OCI-LY3 (cell line): Measurements from ENCODE around the gene CYSTM1.

Experiments
- EZH2phosphoT487 ChIP-seq: fragments of 200-600 bp; shearing (Covaris generic); IDR thresholded peaks from 2 replicates; pipeline ENCODE4 v1.6.1; 2018; ENCODE audit warnings: antibody characterized with exemption, mixed run types, low read depth
- TF ChIP-seq, protein P1 (sequence below): fragments of 200-600, 300-600 bp; sonication (generic); IDR thresholded peaks from 2 replicates; pipeline ENCODE4 v1.5.1; 2014; ENCODE audit warnings: antibody characterized with exemption, low read length, low read depth

DNA sequence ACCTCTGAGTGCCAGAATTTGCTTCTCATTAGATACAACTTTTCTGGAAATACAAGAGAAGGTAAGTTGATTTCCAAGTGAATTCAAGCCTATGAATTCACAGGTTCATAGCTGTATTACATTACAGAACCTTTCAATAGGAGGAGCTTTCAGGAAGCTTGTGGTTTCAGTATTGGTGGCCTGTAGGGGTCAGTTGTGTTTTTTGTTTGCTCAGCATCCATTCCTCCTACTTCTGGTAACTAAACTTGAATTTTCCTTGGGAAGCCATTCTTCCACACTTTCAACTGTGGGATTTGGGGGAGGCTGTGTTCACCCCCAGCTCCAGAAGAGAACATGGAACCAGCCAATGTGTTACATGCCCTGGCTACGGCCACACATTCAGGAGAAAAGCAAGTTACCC is 5.6 kb upstream of the CYSTM1 start:
- TF ChIP-seq EZH2phosphoT487: no peak
- TF ChIP-seq, protein P1, sequence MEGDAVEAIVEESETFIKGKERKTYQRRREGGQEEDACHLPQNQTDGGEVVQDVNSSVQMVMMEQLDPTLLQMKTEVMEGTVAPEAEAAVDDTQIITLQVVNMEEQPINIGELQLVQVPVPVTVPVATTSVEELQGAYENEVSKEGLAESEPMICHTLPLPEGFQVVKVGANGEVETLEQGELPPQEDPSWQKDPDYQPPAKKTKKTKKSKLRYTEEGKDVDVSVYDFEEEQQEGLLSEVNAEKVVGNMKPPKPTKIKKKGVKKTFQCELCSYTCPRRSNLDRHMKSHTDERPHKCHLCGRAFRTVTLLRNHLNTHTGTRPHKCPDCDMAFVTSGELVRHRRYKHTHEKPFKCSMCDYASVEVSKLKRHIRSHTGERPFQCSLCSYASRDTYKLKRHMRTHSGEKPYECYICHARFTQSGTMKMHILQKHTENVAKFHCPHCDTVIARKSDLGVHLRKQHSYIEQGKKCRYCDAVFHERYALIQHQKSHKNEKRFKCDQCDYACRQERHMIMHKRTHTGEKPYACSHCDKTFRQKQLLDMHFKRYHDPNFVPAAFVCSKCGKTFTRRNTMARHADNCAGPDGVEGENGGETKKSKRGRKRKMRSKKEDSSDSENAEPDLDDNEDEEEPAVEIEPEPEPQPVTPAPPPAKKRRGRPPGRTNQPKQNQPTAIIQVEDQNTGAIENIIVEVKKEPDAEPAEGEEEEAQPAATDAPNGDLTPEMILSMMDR: no peak
